Adrenal gland (tissue), 12 donors: ENCODE data around the gene ANXA9. TPM values are rescaled to one million over a fixed set of nuclear protein-coding genes. Genes with fewer than 3 reads are reported as not detected.

Source experiments
- DNase-seq, 7 donors: peaks; one replicate each; pipeline ENCODE4 v3.0.0-alpha.2; 2019 to 2020
- H3K27ac ChIP-seq, 5 donors: fragments of 200-600 bp; sonication (generic) in 4 of 5; 1 replicate in 3 of 5; 2 replicates in 2 of 5; pipeline versions ENCODE4 v1.5.1 to v1.8.0; 2016 to 2020; ENCODE audit warnings: mild to moderate bottlenecking in 1 of 5
- H3K27me3 ChIP-seq: fragments of 200-600 bp; 2 replicates; pipeline ENCODE4 v1.8.0; 2021
- H3K36me3 ChIP-seq, 2 donors: fragments of 200-600 bp; replicated peaks in 1 of 2; 1 replicate in 1 of 2; 2 replicates in 1 of 2; pipeline versions ENCODE4 v1.5.1 to v1.8.0; 2018 to 2022
- H3K4me1 ChIP-seq, 2 donors: fragments of 200-600 bp; replicated peaks in 1 of 2; 1 replicate in 1 of 2; 2 replicates in 1 of 2; pipeline versions ENCODE4 v1.5.1 to v1.8.0; 2018 to 2021
- H3K4me3 ChIP-seq, 4 donors: fragments of 200-600 bp; sonication (generic) in 3 of 4; one replicate each; pipeline ENCODE4 v1.5.1; 2016 to 2018
- H3K9me3 ChIP-seq, 3 donors: fragments of 200-600 bp; sonication (generic) in 1 of 3; replicated peaks in 1 of 3; 1 replicate in 2 of 3; 2 replicates in 1 of 3; pipeline versions ENCODE4 v1.5.1 to v1.8.0; 2016 to 2021
- CTCF ChIP-seq, 6 experiments: fragments of 450-650 bp in 4 of 6; fragments of 200-600 bp in 2 of 6; sonication (generic) in 1 of 6; IDR thresholded peaks; 1 replicate in 5 of 6; 2 replicates in 1 of 6; pipeline versions ENCODE4 v1.5.1 to v1.8.0; 2016 to 2021; ENCODE audit warnings: antibody characterized with exemption in 6 of 6, mild to moderate bottlenecking in 2 of 6, moderate library complexity in 1 of 6
- POLR2A ChIP-seq, 2 donors: fragments of 450-650 bp; IDR thresholded peaks; one replicate each; pipeline ENCODE4 v1.6.1; 2017; ENCODE audit warnings: antibody characterized with exemption in 2 of 2, mild to moderate bottlenecking in 2 of 2, moderate library complexity in 1 of 2
- WGBS, 4 donors: extraction: QIAGEN DNeasy Blood & Tissue Kit in 2 of 4; methylation state at CpG; one replicate each; pipeline versions ENCODE4 v1.1.5 to v1.1.7; 2013 to 2017; 5-methylcytosine and 5-hydroxymethylcytosine counted together
- intact Hi-C, 2 donors: fragments of 100-400 bp; cut with DNase I; formaldehyde crosslinking; loops; one replicate each; pipeline versions ENCODE4 v1.14.1 to v1.15.0; 2022 to 2023
- polyA plus RNA-seq, 3 donors: library from polyadenylated mRNA; stranded (reverse); fragments of 200-250 nt in 2 of 3; fragments of 350-450 nt in 1 of 3; fragmentation: Illumina TruSeq in 1 of 3; extraction: RNeasy Lipid Tissue Mini Kit (QIAGEN cat#74804) in 1 of 3; gene quantifications; one replicate each; pipeline ENCODE4 v1.2.3, GENCODE V29; 2013 to 2014
- total RNA-seq, 9 donors: library from RNA; depleted of rRNA in 4 of 9; stranded (reverse); fragments of >200 nt in 4 of 9; fragments of 120-200 nt in 1 of 9; fragmentation: NEBNext Ultra II Directional in 1 of 9; extraction: Animal tissue kit (Norgen Biotek cat#: 25700) in 1 of 9; gene quantifications; one replicate each; pipeline versions ENCODE4 v1.1.0 to v1.2.4, GENCODE V29; 2013 to 2023
- donor health status: healthy with polysubstance abuse.
- donor health status: Bipolar disorder and iron deficiency.
- donor health status: DM: yes; HTN: yes; CAD: no.
- donor health status: DM: no; HTN: no; CAD: no.
- donor health status: DM: no; HTN: no; CAD: no.
- donor health status: DM: yes; HTN: yes; CAD: no.

Gene ANXA9
- total and polyA plus RNA-seq, 12 donors: 0.18 to 3.2 (median 0.45) TPM

GRCh38 chr1:150985179-150985825 lies 3.2 kb downstream of the ANXA9 start:
- Histone ChIP-seq H3K36me3 (no peaks in the 10 kb centered on the region), H3K4me1 (no peaks in the 10 kb centered on the region), H3K27me3 (no peaks in the 10 kb centered on the region), H3K9me3 (no peaks in the 10 kb centered on the region), H3K4me3 (no peak overlapping the region), H3K27ac (no peak overlapping the region)
- WGBS, 4 donors: 91 to 97% (median 93%) methylated on average over 2 of the region's 2 CpGs
- intact Hi-C loops: no loop called here
- DNase-seq: no peak
- TF ChIP-seq POLR2A (IDR thresholded peaks at IDR 0.05): no peak
- TF ChIP-seq CTCF (IDR thresholded peaks at IDR 0.05): no peak

- H3K9me3 ChIP-seq: no peaks in the 10 kb centered on the region
- H3K36me3 ChIP-seq: no peaks in the 10 kb centered on the region
- WGBS, 4 donors: 80 to 92% (median 89%) methylated on average over 7 of the region's 7 CpGs
- intact Hi-C loops: no loop called here
- no peaks in the 10 kb centered on the region for H3K27me3 ChIP-seq
- H3K4me1 ChIP-seq: no peaks in the 10 kb centered on the region
- no peak overlapping the region for H3K4me3 ChIP-seq
- no peak for TF ChIP-seq CTCF (IDR thresholded peaks at IDR 0.05)
- TF ChIP-seq POLR2A (IDR thresholded peaks at IDR 0.05): no peak
- H3K27ac ChIP-seq: no peak overlapping the region
- DNase-seq: no peak
Observed at GRCh38 chr1:150987924-150988323, 5.8 kb downstream of the ANXA9 start.

GRCh38 chr1:150992626-150993025 lies 10.5 kb downstream of the ANXA9 start:
- no peak for DNase-seq
- 59 to 75% (median 71%) methylated on average over 4 of the region's 4 CpGs for WGBS, 4 donors
- H3K27me3 ChIP-seq: no peaks in the 10 kb centered on the region
- TF ChIP-seq CTCF (IDR thresholded peaks at IDR 0.05): no peak
- TF ChIP-seq POLR2A (IDR thresholded peaks at IDR 0.05): no peak
- intact Hi-C loops: no loop called here
- H3K4me1 ChIP-seq: peaks cover 7 to 8% of the 10 kb centered on the region in 2 donors
- H3K36me3 ChIP-seq: peaks cover 0 to 12% of the 10 kb centered on the region in 2 donors
- H3K27ac ChIP-seq: no peak overlapping the region
- H3K9me3 ChIP-seq: no peaks in the 10 kb centered on the region
- no peak overlapping the region for H3K4me3 ChIP-seq

GRCh38 chr1:150994248-150994647 lies 12.2 kb downstream of the ANXA9 start:
- intact Hi-C loops: no loop called here
- peaks cover 0 to 26% of the 10 kb centered on the region in 2 donors for H3K36me3 ChIP-seq
- no peaks in the 10 kb centered on the region for H3K9me3 ChIP-seq
- H3K4me3 ChIP-seq: no peak overlapping the region
- H3K4me1 ChIP-seq: peaks cover 7 to 8% of the 10 kb centered on the region in 2 donors
- 52 to 68% (median 58%) methylated on average over 3 of the region's 3 CpGs for WGBS, 4 donors
- no peak for DNase-seq
- H3K27ac ChIP-seq: no peak overlapping the region
- no peak for TF ChIP-seq CTCF (IDR thresholded peaks at IDR 0.05)
- TF ChIP-seq POLR2A (IDR thresholded peaks at IDR 0.05): no peak
- no peaks in the 10 kb centered on the region for H3K27me3 ChIP-seq
